Activated T-cell treated with anti-CD3 and anti-CD28 coated beads for 48 hours (primary cell): ENCODE results near the gene CERS5.
A peak's percentile ranks its signal among the peaks of the same experiment; 100 is the strongest.

Experiments
- DNase-seq: peaks from one replicate; pipeline ENCODE4 v3.0.0-alpha.2; 2020; ENCODE audit warnings: low read depth

CERS5 gene

DNA sequence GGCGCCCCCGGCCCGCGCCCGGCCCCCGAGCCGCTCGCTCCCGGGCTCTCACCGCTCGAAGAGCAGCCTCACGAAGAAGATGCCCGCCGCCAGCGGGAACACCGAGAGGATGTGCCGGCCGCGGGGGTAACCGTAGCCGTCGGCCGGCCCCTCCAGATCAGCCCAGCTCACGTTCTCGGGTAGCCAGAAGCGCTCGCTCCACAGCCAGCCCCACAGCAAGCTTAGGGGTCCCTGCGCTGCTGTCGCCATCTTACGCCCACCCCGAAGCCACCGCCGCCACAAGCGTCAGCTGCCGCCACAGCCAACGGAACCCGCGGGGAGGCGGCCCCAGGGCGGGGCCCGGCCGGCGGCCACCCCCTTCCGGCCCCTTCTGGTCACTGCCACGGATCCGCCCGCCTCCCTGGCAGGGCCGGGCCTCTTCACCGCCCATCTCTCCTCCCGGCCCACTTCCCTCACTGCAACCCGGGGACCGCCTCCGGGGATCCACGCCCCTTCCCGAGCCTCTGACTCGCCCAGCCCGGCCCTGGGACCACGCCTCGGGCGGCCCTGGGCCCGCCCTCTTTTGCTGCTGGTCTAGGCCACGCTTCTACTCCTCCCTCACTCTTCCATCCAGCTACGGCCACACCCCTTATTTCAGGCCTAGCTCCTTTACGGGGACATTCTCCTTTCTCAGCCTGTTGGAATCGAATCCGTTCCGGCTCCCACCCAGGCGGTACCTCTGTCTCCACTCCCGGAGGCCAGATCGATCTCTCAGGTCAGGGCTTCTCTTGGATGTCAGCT is at the start of gene CERS5:
CERS5 (minus strand) TSS at position 321 of the 780 bp plus-strand sequence; CDS start at position 249, 72 bp downstream.
- peak; percentile 99 for DNase-seq

GRCh38 chr12:50215033-50215432 is 47.9 kb upstream of the CERS5 start:
- no peak for DNase-seq

GRCh38 chr12:50214018-50214417 is 46.8 kb upstream of the CERS5 start:
- no peak for DNase-seq

- no peak for DNase-seq
Measured at GRCh38 chr12:50213439-50213838, 46.3 kb upstream of the CERS5 start.

- no peak for DNase-seq
Measured at GRCh38 chr12:50212071-50212467, 44.9 kb upstream of the CERS5 start.

DNA sequence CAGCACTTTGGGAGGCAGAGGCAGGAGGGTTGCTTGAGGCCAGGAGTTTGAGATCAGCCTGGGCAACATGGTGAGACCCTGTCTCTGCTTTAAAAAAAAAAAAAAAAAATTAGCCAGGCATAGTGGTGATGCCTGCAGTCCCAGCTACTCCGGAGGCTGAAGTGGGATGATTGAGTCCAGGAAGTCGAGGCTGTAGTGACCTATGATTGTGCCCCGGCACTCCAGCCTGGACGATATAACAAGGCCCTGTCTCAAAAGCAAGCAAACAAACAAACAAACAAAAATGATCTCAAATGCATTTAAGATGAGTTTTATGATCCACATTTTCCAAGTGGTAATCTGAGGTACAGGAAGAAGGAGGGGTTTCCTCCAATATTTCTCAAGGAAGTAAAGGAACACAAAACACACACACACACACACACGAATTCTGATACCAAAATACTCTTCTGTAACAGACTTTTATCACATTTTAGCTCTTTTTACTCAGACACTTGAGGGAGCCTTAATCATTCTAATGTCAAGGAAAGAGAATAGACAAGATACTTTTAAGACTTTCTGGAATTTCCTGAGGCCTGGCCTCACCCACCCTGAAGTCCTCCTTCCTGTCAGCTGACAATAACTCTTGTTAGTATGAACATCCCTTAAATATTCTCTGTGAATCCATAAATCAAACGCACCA is 44.4 kb upstream of the CERS5 start:
- DNase-seq, result no peak

DNA sequence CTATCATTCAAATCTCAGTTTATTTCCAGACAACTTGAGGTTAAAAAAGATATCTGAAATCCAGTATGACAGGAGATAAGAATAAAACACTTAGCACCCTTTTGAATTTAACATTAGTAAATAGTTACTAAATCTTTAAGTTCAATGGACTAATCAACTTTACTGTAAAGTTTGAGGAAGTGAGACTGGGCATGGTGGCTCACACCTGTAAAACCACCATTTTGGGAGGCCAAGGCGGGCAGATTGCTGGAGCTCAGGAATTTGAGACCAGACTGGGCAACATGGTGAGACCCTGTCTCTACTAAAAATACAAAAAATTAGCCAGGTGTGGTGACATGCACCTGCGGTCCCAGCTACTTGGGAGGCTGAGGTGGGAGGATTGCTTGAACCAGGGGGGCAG is 40.3 kb upstream of the CERS5 start:
- no peak for DNase-seq

- no peak for DNase-seq
Measured at GRCh38 chr12:50205648-50206047, 38.5 kb upstream of the CERS5 start.

GRCh38 chr12:50203691-50204090 is 36.5 kb upstream of the CERS5 start:
- DNase-seq, result no peak

DNA sequence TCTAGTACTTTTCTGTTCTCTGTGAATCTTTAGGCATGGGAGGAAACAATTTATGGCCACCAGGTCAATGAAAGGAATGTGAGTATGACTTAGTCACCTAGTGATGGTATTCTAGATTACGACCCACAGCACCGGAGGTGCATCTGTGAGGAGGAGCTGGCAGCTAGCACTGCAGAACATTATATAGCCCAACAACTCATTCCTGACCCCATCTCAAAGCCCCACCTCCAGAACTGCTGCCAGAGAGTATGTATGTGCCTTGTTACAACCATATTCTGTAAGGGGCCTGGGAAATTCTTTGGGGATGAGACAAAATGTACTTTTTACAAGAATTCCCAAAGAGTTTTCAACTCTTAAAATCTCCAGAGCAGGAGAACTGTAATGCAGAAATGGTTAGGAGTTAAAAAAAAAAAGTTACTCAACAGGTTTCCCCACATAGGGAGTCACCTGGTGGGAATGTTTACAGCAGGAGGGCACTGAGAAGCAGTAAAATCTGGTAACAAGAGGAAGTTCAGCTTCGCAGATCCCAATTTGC is 34.9 kb upstream of the CERS5 start:
- DNase-seq, result no peak

GRCh38 chr12:50200552-50201273 is 33.5 kb upstream of the CERS5 start:
- DNase-seq, result no peak

DNA sequence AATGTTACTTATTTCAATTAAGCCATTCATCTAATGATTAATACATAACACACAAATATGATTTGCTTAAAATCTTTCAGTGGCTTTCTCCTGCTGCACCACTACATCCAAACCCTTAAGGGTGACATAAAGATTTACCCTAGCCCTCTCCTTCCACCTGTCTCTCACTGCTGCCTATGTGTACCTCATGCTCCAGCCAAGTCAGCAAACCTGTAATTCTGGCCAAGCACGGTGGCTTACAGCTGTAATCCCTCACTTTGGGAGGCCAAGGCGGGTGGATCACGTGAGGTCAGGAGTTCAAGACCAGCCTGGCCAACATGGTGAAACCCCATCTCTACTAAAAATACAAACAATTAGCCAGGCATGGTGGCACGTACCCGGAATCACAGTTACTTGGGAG is 31.7 kb upstream of the CERS5 start:
- DNase-seq, result no peak

GRCh38 chr12:50197297-50197727 is 30.1 kb upstream of the CERS5 start:
- no peak for DNase-seq

GRCh38 chr12:50196537-50196936 is 29.4 kb upstream of the CERS5 start:
- DNase-seq, result no peak

- DNase-seq, result no peak
Measured at GRCh38 chr12:50195832-50196231, 28.7 kb upstream of the CERS5 start.

DNA sequence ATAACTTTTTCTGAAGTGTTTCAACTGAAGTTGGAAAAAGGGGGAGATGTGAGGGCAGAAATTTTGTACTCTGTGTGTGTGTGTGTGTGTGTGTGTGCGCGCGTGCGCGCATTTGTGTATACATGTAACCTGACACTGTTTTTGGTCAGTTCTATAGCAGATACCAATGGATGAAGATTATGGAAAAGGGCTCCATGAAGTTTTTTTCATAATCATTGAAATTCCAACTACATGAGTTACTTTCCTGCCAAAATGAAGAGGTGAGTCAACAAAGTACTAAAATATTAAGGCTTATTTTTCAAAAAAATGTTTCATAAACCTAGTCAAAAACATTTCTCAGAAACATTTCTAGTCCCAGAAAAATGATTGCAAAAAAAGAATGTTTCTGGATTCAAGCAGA is 25.7 kb upstream of the CERS5 start:
- no peak for DNase-seq

GRCh38 chr12:50192236-50192635 is 25.1 kb upstream of the CERS5 start:
- DNase-seq, result no peak

GRCh38 chr12:50190859-50191258 is 23.7 kb upstream of the CERS5 start:
- DNase-seq, result no peak

GRCh38 chr12:50188875-50189575 is 21.9 kb upstream of the CERS5 start:
- no peak for DNase-seq

DNA sequence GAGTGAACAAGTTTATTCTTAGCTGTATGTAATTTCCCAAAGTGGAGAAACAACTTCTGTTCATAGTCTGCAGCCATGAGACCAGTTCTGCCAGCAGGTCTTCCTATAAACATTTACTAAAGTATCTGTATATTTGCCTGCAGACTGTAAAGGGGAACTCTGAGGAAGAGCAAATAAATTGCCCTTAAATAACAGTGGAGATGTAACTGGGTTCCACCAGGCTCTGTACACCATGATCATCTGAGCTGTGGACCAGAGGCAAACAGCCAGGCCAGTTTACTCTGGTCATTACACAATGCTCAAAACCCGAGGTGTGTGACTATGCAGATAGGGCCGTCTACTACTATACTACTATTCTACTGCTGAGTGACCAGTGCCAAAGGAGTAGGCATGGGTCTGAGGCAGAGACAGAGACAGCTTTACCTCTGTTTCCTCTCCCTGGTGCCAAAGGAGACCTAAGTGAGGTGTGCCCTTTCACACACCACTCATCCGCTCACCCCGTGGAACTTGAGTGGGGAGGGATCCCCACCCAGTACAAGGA is 21.1 kb upstream of the CERS5 start:
- no peak for DNase-seq

DNA sequence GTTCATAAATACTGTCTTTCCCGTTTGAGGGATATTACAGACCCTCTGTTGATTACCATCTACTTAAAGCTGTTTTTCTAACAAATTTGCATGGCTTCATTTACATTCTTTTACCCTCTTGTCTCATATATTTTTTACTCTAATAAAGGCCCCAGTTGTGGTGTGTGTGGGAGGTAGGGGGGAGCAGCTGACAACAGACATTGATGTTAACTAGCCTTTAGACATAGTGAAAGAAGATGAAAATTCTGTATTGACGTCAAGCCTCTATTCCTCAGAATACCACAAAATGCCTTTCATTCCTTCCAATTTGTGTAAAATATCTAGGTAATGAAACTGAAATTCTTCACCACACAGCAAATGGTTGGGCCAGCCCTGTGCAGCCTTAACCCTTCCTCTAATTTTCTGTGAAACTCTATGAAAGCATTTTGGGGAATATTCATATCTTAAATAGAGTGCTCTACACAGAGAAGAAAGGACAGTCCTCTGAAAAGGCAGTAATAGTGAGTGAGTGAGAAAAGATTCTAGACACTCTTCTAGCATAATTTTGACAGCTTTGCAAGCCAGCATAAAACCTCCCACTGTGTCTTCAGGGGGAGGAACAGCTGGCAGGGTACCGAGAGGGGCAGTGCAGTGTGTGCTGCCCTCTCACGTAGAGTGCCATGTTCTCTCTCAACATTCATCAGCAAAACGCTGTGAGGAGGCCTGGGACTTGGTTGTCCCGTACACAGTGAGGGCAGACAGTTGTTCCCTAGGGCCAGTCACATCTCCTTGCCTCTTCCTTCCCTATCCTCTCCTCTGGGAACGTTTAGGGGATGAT is 20.1 kb upstream of the CERS5 start:
- DNase-seq, result peak; percentile 40
